ENCODE measurements around the gene STMN3. TPM values are rescaled to one million over a fixed set of nuclear protein-coding genes. Genes with fewer than 3 reads are reported as not detected.
A peak's percentile ranks its signal among the peaks of the same experiment; 100 is the strongest.
"Not testable (repeated sequence)": the region's sequence is repeated elsewhere in the genome, so short reads cannot be mapped to it uniquely, and the experiment has no call there.

STMN3 gene
- polyA plus RNA-seq, 3 donors, result 10.6 to 16.9 (median 12.6) TPM

GRCh38 chr20:63648190-63648589, 5.0 kb downstream of the STMN3 start:
- 91 to 95% (median 92%) methylated on average over 6 of the region's 6 CpGs for WGBS, 3 donors
- H3K27ac ChIP-seq (ENCODE audit: low read depth, low read length), result no peak overlapping the region

GRCh38 chr20:63645218-63645617, 8.0 kb downstream of the STMN3 start:
- WGBS, 3 donors, result 75 to 89% (median 86%) methylated on average over 4 of the region's 4 CpGs
- H3K27ac ChIP-seq (ENCODE audit: low read depth, low read length), result no peak overlapping the region

DNA sequence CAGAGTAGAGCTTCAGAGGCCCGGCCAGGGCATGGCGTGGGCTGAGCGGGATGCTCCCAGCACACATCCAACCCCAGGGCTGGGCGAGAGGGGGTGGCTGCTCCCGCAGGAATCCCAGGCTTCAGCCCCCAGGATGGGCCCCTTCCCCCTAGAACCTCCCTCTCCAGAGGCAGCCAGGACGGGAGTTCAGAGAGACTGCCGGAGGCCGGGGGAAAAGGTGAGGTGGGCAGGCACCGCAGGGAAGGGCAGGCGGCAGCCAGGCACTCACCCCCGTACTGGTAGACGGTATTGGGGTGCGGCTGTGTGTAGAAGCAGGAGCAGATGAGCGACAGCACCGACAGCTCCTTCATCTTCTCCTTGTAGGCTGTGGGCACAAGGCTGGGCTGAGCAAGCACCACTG, 9.3 kb downstream of the STMN3 start:
- no peak overlapping the region for H3K27ac ChIP-seq (ENCODE audit: low read depth, low read length)
- 88 to 92% (median 90%) methylated on average over 14 to 15 of the region's 15 CpGs for WGBS, 3 donors

DNA sequence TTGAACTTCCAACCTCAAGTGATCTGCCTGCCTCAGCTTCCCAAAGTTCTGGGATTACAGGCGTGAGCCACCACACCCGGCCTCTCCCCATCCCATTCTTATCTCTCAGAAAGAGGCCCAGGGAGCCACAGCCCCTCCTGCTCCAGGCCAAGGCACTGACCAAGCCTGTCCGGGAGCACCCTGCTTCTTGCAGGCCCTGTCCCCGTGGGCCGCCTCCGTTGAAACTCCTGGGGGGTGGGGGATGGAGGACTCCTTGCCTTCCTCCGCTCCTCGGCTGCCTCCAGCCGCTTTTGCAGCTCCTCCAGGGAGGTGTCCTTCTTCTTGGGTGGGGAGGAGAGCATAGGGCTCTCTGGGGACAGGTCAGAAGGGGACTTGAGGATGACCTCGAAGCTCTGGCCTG, 9.7 kb downstream of the STMN3 start:
- no peak overlapping the region for H3K27ac ChIP-seq (ENCODE audit: low read depth, low read length)
- 86 to 92% (median 92%) methylated on average over 10 of the region's 10 CpGs for WGBS, 3 donors

GRCh38 chr20:63642527-63643247, 10.5 kb downstream of the STMN3 start:
- H3K27ac ChIP-seq (ENCODE audit: low read depth, low read length), result no peak overlapping the region
- 26 to 52% (median 51%) methylated on average over 24 to 29 of the region's 29 CpGs for WGBS, 3 donors

GRCh38 chr20:63641792-63642523, 11.3 kb downstream of the STMN3 start:
- WGBS, 3 donors, result 3 to 4% (median 3%) methylated on average over 64 to 83 of the region's 86 CpGs
- peak overlapping the region; percentile 62 for H3K27ac ChIP-seq (ENCODE audit: low read depth, low read length)

DNA sequence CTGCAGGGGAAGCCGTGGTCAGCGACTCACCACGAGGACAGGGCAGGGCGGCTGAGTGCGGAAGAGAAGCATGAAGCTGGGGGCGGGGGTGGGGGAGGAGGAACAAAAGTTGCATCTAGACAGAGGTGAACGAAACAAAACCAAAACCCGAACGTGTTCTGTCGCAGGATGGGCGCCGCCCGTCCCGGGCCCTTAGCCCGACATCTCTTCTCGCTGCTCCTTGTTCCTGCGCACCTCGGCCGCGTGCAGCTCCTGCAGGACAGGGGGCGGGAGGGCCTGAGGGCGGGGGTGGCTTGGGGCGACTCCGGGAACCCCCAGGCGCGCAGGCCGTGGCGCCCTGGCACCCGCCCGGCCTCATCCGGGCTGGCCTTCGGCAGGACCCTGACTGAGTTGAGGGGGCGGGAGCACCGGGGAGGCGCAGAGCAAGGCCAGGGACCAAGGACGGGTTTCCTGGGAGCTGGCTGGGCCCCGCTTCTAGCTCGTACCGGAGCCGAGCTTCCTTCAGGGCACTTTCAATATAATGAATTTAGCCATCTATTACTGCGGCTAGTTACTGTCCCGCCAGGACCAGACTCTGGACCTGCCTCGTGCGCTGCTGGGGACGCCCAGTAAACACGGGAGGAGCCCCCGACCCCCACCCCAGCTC, 12.0 kb downstream of the STMN3 start:
- 14 to 21% (median 17%) methylated on average over 37 to 41 of the region's 47 CpGs for WGBS, 3 donors
- peak overlapping the region; percentile 62 for H3K27ac ChIP-seq (ENCODE audit: low read depth, low read length)

GRCh38 chr20:63640686-63641085, 12.5 kb downstream of the STMN3 start:
- WGBS, 3 donors, result 46 to 71% (median 51%) methylated on average over 6 to 16 of the region's 17 CpGs
- H3K27ac ChIP-seq (ENCODE audit: low read depth, low read length), result not testable (repeated sequence)

DNA sequence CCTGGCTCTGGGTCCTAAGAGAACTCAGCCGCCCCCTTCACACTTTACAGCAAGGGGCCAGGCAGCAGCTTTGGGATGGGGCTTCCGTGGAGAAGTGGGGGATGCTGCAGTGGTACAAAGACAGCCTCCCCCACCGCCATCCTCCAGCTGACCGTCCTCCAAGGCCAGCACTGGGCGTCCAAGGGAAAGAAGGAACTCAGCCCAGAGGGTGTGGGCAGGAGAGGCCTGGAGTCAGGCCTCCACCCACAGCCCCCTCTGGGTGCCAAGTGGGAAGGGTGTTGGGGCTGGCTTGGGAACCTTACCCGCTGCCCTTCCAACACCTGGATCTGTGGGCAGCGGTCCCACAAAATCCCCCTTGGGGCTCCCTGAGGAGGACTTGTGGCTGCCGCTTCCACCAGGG, 13.1 kb downstream of the STMN3 start:
- 46 to 68% (median 64%) methylated on average over 7 to 8 of the region's 8 CpGs for WGBS, 3 donors
- no peak overlapping the region for H3K27ac ChIP-seq (ENCODE audit: low read depth, low read length)

GRCh38 chr20:63639093-63639975, 13.9 kb downstream of the STMN3 start:
- no peak overlapping the region for H3K27ac ChIP-seq (ENCODE audit: low read depth, low read length)
- 46 to 63% (median 47%) methylated on average over 15 of the region's 15 CpGs for WGBS, 3 donors

- WGBS, 3 donors, result 74 to 79% (median 77%) methylated on average over 19 of the region's 19 CpGs
- H3K27ac ChIP-seq (ENCODE audit: low read depth, low read length), result no peak overlapping the region
These were observed 16.2 kb downstream of the STMN3 start for GRCh38 chr20:63636752-63637628.

GRCh38 chr20:63635431-63636141, 17.6 kb downstream of the STMN3 start:
- 65 to 75% (median 69%) methylated on average over 15 of the region's 15 CpGs for WGBS, 3 donors
- no peak overlapping the region for H3K27ac ChIP-seq (ENCODE audit: low read depth, low read length)

DNA sequence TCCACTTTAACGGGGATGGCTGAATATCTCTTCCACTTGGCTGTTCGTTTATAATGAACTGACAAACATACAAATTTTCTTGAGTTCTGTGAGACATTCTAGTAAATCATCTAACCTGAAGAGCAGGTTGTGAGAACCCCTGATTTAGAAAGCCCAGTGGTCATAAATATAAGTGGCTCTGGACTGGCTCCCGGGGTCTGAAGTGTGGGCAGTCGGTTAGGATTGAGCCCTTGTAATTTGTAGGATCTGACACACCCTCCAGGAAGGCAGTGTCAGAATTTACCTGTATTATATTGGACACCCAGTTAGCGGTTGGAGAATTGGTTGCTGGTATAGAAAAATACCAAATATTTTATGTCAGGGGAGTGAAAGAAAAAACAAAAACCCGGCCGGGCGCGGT, 19.5 kb downstream of the STMN3 start:
- H3K27ac ChIP-seq (ENCODE audit: low read depth, low read length), result no peak overlapping the region

DNA sequence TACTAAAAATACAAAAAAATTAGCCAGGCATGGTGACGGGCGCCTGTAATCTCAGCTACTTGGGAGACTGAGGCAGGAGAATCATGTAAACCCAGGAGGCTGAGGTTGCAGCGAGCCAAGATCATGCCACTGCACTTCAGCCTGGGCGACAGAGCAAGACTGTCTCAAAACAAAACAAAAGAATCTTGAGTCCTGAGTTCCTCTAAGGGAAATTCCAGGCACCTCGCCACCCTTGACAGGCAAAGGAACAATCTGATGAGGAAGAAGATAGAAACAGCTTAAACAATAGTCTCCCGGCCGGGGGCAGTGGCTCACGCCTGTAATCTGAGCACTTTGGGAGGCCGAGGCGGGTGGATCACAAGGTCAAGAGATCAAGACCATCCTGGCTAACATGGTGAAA, 21.8 kb downstream of the STMN3 start:
- H3K27ac ChIP-seq (ENCODE audit: low read depth, low read length), result not testable (repeated sequence)
- 54 to 59% (median 57%) methylated on average over 10 of the region's 10 CpGs for WGBS, 3 donors

More for the DNA sequence above, 19.5 kb downstream of the STMN3 start:
- 77 to 80% (median 79%) methylated on average over 9 of the region's 9 CpGs for WGBS, 3 donors

DNA sequence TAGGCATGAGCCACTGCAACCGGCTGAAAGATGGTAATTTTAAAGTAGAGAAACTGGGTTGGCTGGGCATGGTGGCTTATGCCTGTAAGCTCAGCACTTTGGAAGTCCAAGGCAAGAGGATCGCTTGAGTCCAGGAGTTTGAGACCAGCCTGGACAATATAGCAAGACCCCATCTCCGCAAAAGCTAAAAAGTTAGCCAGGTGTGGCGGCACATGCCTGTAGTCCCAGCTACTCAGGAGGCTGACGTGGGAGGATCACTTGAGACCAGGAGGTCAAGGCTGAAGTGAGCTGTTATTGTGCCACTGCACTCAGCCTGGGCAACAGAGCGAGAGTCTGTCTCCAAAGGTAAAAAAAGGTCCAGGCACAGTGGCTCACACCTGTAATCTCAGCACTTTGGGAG, 22.3 kb downstream of the STMN3 start:
- H3K27ac ChIP-seq (ENCODE audit: low read depth, low read length), result not testable (repeated sequence)
- WGBS, 3 donors, result 87 to 96% (median 94%) methylated on average over 6 of the region's 6 CpGs

DNA sequence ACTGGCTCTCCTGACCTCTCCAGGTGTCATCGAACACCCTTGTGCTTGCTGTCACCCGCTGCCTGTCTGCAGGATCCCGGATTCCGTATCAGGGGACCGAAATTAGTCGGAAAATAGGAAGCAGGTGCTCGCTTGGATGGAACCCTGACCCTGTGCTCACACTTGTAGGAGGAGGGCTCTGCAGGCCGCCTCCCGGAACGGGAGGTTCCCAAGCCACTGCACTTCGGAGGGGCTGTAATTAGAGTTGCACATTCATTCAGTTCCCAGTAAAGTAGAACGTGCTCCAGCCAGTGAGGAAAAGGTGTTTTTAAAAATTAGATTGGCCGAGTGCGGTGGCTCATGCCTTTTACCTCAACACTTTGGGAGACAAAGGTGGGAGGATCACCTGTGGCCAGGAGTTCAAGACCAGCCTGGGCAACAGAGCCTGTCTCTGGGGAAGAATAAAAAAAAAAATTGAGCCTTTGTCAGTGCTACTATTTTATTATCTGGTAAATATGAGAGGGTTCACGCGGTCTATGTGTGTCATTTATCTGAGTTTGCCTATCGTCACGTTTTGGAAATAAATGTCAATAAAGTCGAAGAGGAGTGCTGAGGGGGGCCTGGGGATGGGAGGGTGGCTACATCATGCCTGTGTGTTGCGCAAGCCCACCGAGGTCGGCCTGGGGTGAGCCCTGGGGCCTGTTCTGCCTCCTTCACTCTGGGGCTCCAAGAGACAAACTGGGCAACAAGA, 24.8 kb downstream of the STMN3 start:
- WGBS, 3 donors, result 10 to 20% (median 18%) methylated on average over 22 of the region's 22 CpGs

More for the DNA sequence above, 24.8 kb downstream of the STMN3 start:
- no peak overlapping the region for H3K27ac ChIP-seq (ENCODE audit: low read depth, low read length)

All from adipose tissue (tissue), 3 donors.